Pancreas (tissue), 10 donors: ENCODE measurements around the gene ARHGAP32. TPM values are rescaled to one million over a fixed set of nuclear protein-coding genes. Genes with fewer than 3 reads are reported as not detected.

Source experiments
- ATAC-seq, 4 donors: fragments of 200-7000 bp; cut with Tn5 transposase; one replicate each; pipeline versions ENCODE4 v1.8.0 to v1.9.1; 2020; ENCODE audit warnings: mild to moderate bottlenecking in 4 of 4, moderate library complexity in 4 of 4
- DNase-seq, 6 donors: peaks; one replicate each; pipeline ENCODE4 v3.0.0-alpha.2; 2020
- FAIRE-seq: peaks from 2 replicates; lab custom pipeline; 2012; peaks lifted over from hg19 to GRCh38; lab: Jason Lieb, UNC
- H3K27ac ChIP-seq, 4 donors: fragments of 200-600 bp; sonication (generic); 1 replicate in 3 of 4; 2 replicates in 1 of 4; pipeline versions ENCODE4 v1.5.0 to v1.8.0; 2020
- H3K27me3 ChIP-seq, 4 donors: fragments of 200-600 bp; one replicate each; pipeline ENCODE4 v1.8.0; 2021
- H3K36me3 ChIP-seq, 3 donors: fragments of 200-600 bp; sonication (generic) in 1 of 3; one replicate each; pipeline versions ENCODE4 v1.5.0 to v1.8.0; 2020 to 2021
- H3K4me1 ChIP-seq, 3 donors: fragments of 200-600 bp; one replicate each; pipeline ENCODE4 v1.8.0; 2021
- H3K4me3 ChIP-seq, 4 donors: fragments of 200-600 bp; sonication (generic) in 2 of 4; one replicate each; pipeline versions ENCODE4 v1.5.0 to v1.8.0; 2020 to 2021
- H3K9me3 ChIP-seq, 4 donors: fragments of 200-600 bp; one replicate each; pipeline ENCODE4 v1.8.0; 2021
- CTCF ChIP-seq, 4 donors: fragments of 200-600 bp; sonication (generic) in 3 of 4; IDR thresholded peaks; one replicate each; pipeline versions ENCODE4 v1.5.0 to v1.8.0; 2021; ENCODE audit warnings: antibody characterized with exemption in 4 of 4
- WGBS, 2 donors: extraction: QIAGEN DNeasy Blood & Tissue Kit; methylation state at CpG; one replicate each; pipeline ENCODE4 v1.1.7; 2013; 5-methylcytosine and 5-hydroxymethylcytosine counted together
- intact Hi-C, 3 donors: fragments of 100-400 bp; cut with DNase I; formaldehyde crosslinking; loops; one replicate each; pipeline versions ENCODE4 v1.11.1 to v1.14.2; 2022
- polyA plus RNA-seq, 2 donors: library from polyadenylated mRNA; stranded (reverse); fragments of 200-250 nt; gene quantifications; one replicate each; pipeline ENCODE4 v1.2.3, GENCODE V29; 2013
- total RNA-seq, 6 donors: library from RNA; stranded (reverse); fragmentation: NEBNext Ultra II Directional in 4 of 6; extraction: Animal tissue kit (Norgen Biotek cat#: 25700) in 4 of 6; gene quantifications; one replicate each; pipeline versions ENCODE4 v1.2.1 to v1.2.4, GENCODE V29; 2021 to 2023
- donor health status: healthy with polysubstance abuse.
- donor health status: DM: no; HTN: no; CAD: no; lungs with moderate emphysema.
- donor health status: DM: no; HTN: no; CAD: no.
- donor health status: control.
- donor health status: control.
- donor health status: Bipolar disorder and iron deficiency.
- donor health status: DM: yes; HTN: yes; CAD: no.
- donor health status: DM: no; HTN: no; CAD: no.
- donor health status: DM: no; HTN: no; CAD: no.
- donor health status: DM: yes; HTN: yes; CAD: no.

Gene ARHGAP32
- total and polyA plus RNA-seq, 8 donors, result 5.0 to 36.6 (median 22.3) TPM

DNA sequence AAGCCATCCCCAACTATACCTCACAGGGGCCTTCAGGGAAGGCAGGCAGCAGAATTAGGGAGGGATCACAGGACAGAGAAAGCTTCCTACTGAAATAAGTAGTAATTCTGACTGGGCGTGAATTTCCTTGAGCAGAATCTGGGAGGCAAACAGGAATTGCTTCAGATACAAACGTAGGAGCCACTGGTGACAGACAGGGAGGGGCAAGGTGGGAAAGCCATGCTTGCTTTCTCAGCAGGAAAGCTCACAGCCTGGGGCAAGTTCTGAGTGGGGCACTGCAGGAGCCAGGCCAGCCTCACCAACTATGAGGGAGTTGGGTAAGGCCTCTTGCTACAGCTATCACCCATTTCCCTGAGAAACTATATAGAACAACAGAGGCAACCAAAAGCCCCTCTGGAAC lies 43.6 kb downstream of the ARHGAP32 start:
- intact Hi-C loops, result no loop called here
- no peak for ATAC-seq
- no peak for DNase-seq
- TF ChIP-seq CTCF (IDR thresholded peaks at IDR 0.05), result no peak
- Histone ChIP-seq H3K4me1 (no peaks in the 10 kb centered on the region), H3K27ac (no peak overlapping the region), H3K36me3 (no peaks in the 10 kb centered on the region), H3K4me3 (no peak overlapping the region), H3K9me3 (no peaks in the 10 kb centered on the region), H3K27me3 (no peaks in the 10 kb centered on the region)
- FAIRE-seq, result no peak
- 84 to 90% methylated on average over 2 of the region's 2 CpGs for WGBS, 2 donors

DNA sequence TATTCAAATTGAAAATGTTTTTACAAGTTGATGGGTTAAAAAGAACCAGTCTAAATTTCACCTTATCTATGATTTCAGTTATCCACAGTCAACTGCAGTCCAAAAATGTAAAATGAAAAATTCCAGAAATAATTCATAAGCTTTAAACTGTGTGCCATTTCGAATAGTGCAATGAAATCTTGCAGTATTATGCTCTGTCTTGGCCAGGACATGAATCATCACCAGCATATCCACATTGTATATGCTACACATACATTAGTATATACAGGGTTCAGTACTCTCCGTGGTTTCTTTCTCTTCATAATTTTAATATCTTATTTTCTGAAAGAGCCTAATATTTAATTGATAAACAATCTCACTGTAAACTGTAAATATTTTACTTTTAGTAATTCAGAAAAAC lies 45.9 kb downstream of the ARHGAP32 start:
- WGBS, 2 donors, result 92 to 94% methylated on average over 2 of the region's 2 CpGs
- Histone ChIP-seq H3K27me3 (no peaks in the 10 kb centered on the region), H3K4me3 (no peak overlapping the region), H3K4me1 (peaks cover 0 to 12% (median 0%) of the 10 kb centered on the region in 3 donors), H3K27ac (no peak overlapping the region), H3K9me3 (no peaks in the 10 kb centered on the region), H3K36me3 (no peaks in the 10 kb centered on the region)
- DNase-seq (no peak), ATAC-seq (no peak), FAIRE-seq (no peak)
- TF ChIP-seq CTCF (IDR thresholded peaks at IDR 0.05), result no peak
- intact Hi-C loops, result no loop called here

DNA sequence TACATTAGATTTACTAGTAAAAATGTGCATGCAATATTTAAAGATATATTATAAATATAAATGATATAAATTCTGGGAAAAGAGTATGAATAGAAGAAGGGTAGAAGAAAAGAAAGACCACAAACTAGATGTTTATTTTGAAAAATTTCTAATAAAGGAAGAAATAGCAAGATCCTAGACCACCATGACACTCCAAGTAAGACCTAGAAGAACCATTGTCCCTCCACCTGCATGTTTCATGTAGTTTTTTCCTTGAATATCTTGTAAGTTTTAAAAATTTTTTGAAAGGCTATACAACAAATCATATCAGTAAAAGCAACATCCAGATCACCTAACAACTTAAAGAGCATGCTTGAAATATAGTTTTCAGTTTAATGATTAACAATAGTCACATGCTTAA lies 46.8 kb downstream of the ARHGAP32 start:
- DNase-seq (no peak), ATAC-seq (no peak), FAIRE-seq (no peak)
- no peaks in the 10 kb centered on the region for H3K36me3 ChIP-seq
- no peak overlapping the region for H3K27ac ChIP-seq
- intact Hi-C loops, result no loop called here
- H3K27me3 ChIP-seq, result no peaks in the 10 kb centered on the region
- H3K4me3 ChIP-seq, result no peak overlapping the region
- no peaks in the 10 kb centered on the region for H3K9me3 ChIP-seq
- H3K4me1 ChIP-seq, result peaks cover 0 to 12% (median 0%) of the 10 kb centered on the region in 3 donors
- TF ChIP-seq CTCF (IDR thresholded peaks at IDR 0.05), result no peak

GRCh38 chr11:129144256-129144655 lies 47.9 kb downstream of the ARHGAP32 start:
- ATAC-seq (no peak), FAIRE-seq (no peak), DNase-seq (no peak)
- no peaks in the 10 kb centered on the region for H3K27me3 ChIP-seq
- no peak overlapping the region for H3K4me3 ChIP-seq
- no peak for TF ChIP-seq CTCF (IDR thresholded peaks at IDR 0.05)
- intact Hi-C loops, result no loop called here
- no peaks in the 10 kb centered on the region for H3K36me3 ChIP-seq
- WGBS, 2 donors, result 94 to 97% methylated on average over 2 of the region's 2 CpGs
- H3K4me1 ChIP-seq, result peaks cover 0 to 12% (median 0%) of the 10 kb centered on the region in 3 donors
- H3K27ac ChIP-seq, result no peak overlapping the region
- H3K9me3 ChIP-seq, result no peaks in the 10 kb centered on the region

DNA sequence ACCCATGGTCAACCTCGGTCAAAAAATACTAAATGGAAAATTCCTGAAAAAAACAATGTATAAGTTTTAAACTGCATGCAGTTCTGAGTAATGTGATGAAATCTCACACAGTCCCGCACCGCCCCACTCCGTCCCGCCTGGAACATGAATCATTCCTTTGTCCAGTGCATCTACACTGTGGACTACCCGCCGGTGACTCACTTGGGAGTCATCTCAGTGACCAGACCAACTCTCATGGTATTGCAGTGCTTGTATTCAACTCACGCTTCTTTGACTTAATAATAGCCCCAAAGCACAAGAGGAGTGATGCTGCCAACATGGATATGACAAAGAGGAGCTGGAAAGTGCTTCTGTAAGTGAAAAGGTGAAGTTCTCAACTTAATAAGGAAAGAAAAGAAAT lies 48.8 kb downstream of the ARHGAP32 start:
- TF ChIP-seq CTCF (IDR thresholded peaks at IDR 0.05), result no peak
- Histone ChIP-seq H3K4me3 (no peak overlapping the region), H3K4me1 (peaks cover 0 to 12% (median 0%) of the 10 kb centered on the region in 3 donors), H3K27ac (no peak overlapping the region), H3K9me3 (no peaks in the 10 kb centered on the region), H3K27me3 (no peaks in the 10 kb centered on the region), H3K36me3 (no peaks in the 10 kb centered on the region)
- peak in 3 of 4 donors; percentile 90 to 98 (median 97) for ATAC-seq
- intact Hi-C loops, result no loop called here
- WGBS, 2 donors, result 81 to 92% methylated on average over 8 of the region's 8 CpGs
- DNase-seq, result peak in 5 of 6 donors; percentile 27 to 67 (median 52)
- FAIRE-seq, result no peak
